ENCODE measurements around the gene MPDZ.

Gene MPDZ

GRCh38 chr9:13279284-13280141 lies at the start of gene MPDZ:
Gene MPDZ (minus strand): TSS chr9:13279692. CDS start chr9:13250315, 29,377 bp downstream.
- intact Hi-C loops (cut with DNase I): loop anchor here (10.0 kb wide), 2 partner anchors 65 to 135 kb away; no protein-coding TSS in a partner anchor
- DNase-seq: peak; percentile 47 to 96 (median 68)

GRCh38 chr9:13324988-13325387 lies 45.5 kb upstream of the MPDZ start:
- DNase-seq: no peak

DNA sequence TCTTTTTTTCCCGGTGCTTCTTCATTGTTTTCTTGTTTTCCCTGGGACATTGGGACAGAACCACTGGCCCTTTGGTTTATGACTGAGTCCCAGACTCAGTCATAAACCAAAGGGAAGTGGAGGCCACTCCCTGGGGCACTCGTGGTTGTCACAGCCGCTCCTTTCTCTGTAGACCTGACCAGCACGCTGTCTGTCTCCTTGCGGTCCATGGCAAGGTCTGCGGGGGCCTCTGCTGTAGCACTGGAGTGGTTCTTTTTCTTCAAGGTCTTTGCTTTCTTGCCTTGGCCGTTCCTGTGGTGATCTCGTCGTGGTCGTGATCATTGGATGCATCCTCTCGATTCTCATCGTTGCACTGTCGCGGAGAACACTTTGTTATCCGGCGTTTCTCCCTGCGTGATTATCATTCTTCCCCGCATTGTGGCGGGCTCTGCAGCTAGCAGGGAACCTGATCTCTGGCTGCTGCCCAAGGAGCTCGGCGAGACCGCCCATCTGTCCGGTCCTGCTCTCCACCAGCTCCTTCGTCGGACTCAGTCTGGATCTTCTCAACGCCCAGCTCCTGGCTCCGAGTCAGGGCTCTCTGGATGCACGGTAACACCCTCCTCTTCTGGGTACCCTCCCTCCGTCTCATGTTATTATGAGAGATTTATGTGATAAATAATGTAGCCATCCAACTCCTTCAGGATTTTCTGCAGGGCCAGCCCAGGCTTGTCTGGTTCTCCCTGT lies 43.5 kb upstream of the MPDZ start:
- DNase-seq: peak in 1 of 10 donors; percentile 48
- intact Hi-C loops (cut with DNase I): no loop called here

More at GRCh38 chr9:13324988-13325387, 45.5 kb upstream of the MPDZ start:
- intact Hi-C loops (cut with DNase I): no loop called here

DNA sequence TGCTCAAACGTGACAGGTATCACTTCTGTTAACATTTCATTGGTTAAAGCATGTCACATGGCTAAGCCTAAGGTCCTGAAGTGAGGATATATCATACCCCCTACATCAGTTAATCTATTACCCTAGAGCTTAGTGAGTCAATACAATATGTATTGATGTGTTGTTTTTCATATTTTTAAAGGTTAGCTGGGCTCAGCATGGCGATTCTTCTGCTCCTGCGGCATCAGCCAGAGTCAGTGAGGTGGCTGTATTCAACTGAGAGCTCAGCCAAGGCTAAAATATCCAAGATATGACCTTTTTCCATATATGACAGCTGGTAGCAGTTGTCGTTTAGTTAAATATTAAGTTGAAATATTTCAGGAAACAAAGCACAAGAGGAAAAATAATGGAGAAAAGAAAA lies 38.5 kb upstream of the MPDZ start:
- no peak for DNase-seq
- intact Hi-C loops (cut with DNase I): no loop called here

GRCh38 chr9:13296972-13297371 lies 17.5 kb upstream of the MPDZ start:
- DNase-seq: no peak
- intact Hi-C loops (cut with DNase I): no loop called here

DNA sequence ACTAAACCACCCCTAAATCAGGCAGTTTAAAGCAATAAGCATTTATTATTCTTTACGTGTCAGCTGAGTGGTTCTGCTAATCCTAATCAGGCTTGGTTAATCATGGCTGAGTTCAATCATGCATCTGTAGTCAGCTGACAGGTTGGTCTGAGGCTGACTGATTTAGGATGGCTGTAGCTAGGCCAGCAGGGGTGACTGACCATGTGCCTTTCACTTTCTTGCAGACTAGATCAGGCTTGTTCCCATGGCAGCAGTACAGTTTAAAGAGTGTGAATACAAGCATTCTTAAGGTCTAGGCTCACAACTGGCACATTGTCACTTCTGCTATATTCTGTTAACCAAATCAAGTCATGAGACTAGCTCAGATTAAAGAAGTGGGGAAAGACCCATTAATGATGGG lies 16.1 kb upstream of the MPDZ start:
- intact Hi-C loops (cut with DNase I): no loop called here
- DNase-seq: no peak

GRCh38 chr9:13292782-13293181 lies 13.3 kb upstream of the MPDZ start:
- DNase-seq: no peak
- intact Hi-C loops (cut with DNase I): no loop called here

- intact Hi-C loops (cut with DNase I): no loop called here
- DNase-seq: no peak
Observed at GRCh38 chr9:13292158-13292557, 12.7 kb upstream of the MPDZ start.

DNA sequence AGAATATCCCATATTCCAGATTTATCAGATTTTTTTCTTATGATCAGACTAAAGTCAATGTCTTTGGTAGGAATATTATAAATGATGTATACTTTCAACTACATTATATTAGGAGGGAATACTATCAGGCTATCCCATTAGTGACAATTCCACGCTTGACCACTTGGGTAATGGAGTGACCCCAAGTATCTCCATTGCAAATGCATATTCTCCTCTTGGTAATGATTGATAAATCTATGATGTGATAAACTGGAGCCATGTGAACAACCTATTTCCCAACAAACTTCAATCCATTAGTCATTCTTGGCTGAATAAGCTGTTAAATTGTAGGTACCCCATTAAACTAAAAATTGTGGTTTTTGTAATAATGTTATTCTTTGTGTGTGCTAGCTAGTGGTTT lies 12.2 kb upstream of the MPDZ start:
- intact Hi-C loops (cut with DNase I): no loop called here
- no peak for DNase-seq

- intact Hi-C loops (cut with DNase I): no loop called here
- DNase-seq: no peak
Observed at GRCh38 chr9:13284011-13284410, 4.5 kb upstream of the MPDZ start.

DNA sequence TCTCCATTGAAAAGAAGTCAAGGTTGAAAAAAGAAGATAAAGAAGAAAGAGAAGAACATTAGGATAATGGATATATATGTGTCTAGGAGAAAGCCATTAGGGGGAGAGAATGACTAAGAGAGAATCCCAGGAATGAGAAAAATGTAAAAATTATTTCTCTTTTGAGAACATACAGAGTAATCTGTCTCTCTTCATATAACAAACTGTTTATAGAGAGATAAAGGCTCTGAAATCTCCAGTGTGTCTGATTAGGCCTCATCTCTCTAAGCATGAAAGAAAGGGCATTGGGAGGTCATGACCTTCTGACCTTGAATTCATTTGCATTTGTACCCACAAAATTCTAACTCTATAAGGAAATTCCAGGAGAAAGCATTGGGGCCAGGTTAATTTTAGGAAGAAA lies 3.5 kb upstream of the MPDZ start:
- intact Hi-C loops (cut with DNase I): no loop called here
- DNase-seq: no peak

- no peak for DNase-seq
- intact Hi-C loops (cut with DNase I): no loop called here
Observed at GRCh38 chr9:13281356-13282016, 2.0 kb upstream of the MPDZ start.

DNA sequence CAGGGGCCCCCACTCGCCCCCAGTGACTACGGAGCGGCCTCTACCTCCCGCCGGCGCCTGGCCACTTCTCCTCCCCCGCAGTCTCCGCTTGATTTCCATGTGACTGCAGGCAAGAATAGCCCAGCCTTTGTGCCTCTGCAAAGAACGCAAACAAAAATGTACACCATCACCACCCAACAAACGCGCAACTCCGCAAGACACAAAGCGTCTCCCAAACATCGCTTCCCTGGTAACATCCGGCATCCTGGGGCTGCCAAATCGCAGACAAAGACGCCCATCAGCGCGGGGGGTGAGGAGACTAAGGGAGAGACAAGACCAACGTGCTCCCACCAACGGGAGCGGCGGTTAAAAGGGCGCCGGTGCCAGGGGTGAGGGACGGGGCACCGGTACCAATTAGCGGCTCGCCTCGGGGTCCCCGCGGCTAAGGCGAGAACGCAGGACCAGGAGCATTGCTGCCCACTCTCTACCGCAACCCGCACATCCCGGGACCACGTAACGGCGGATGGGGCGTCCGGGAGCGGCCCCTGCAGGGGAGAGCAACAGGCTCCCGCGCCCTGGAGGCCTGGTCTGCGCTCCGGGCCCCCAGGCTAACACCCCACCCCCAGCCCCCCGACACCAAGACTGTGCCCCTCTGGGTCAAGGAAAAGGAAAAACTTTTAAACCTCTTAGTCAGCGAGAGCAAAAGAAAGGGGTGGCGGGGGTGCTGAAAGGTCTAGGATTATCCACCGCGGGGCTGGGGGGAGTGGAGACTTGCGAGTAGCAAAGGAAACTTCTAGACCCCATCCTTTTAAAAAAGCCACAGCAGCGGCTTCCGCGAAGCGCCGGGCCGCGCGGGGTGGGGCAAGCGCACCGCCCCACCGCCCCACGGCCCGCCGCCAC lies 885 bp downstream of the MPDZ start:
- DNase-seq: peak; percentile 56 to 95 (median 69)
- intact Hi-C loops (cut with DNase I): loop anchor here (10.0 kb wide), 2 partner anchors 64 to 134 kb away; no protein-coding TSS in a partner anchor

GRCh38 chr9:13278023-13278367 lies 1.5 kb downstream of the MPDZ start:
- intact Hi-C loops (cut with DNase I): loop anchor here (10.0 kb wide), 2 partner anchors 63 to 133 kb away; no protein-coding TSS in a partner anchor
- no peak for DNase-seq

DNA sequence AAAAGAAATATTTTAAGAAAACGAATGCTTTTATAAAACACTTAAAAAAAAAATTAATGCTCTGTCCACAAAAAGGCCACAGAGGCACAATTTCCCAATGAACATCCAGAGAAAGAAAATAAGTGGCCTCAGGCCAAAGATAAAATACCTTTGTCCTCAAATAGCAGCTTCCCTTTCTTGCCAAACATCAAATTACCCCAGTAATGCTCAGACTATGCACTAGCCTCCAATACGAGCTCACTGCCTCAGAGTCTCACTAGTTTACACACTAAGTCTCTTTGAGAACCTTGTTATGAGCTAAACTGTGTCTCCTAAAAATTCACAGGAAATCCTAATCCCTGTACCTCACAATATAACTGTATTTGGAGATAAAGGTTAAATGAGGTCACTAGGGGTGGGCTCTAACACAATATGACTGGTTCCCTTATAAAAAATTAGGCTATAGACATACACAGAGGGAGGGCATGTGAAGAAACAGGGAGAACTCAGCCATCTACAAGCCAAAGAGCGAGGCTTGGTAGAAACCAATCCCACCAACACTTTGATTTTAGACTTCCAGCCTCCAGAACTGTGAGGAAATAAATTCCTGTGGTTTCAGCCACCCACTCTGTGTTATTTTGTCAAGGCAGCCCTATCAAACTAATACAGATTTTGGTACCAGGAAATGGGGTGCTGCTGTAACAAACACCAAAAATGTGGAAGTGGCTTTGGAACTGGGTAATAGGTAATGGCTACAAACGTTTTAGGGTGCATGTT lies 4.4 kb downstream of the MPDZ start:
- intact Hi-C loops (cut with DNase I): loop anchor here (10.0 kb wide), 2 partner anchors 60 to 130 kb away; no protein-coding TSS in a partner anchor
- DNase-seq: no peak

DNA sequence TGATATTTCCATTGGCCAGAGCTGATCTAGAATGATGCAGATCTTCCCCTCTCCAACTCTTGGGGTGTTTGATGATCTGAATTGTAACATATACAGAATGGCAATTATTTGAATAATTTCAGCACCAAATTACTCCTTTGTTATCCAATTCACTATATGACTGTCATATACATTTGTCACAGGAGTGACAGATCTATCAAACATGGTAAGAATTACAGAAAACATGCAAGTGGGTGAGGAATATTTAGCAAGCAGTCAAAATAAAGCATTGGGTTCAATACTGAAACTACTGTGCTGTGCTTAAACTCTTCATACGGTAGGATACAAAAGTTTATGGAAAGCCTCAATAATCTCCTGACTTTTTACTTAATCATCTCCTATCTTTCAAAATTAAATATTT lies 8.8 kb downstream of the MPDZ start:
- no peak for DNase-seq
- intact Hi-C loops (cut with DNase I): loop anchor here (10.0 kb wide), 2 partner anchors 56 to 126 kb away; no protein-coding TSS in a partner anchor

- intact Hi-C loops (cut with DNase I): loop anchor here (10.0 kb wide), 2 partner anchors 55 to 125 kb away; no protein-coding TSS in a partner anchor
- DNase-seq: no peak
Observed at GRCh38 chr9:13269589-13270452, 9.7 kb downstream of the MPDZ start.

DNA sequence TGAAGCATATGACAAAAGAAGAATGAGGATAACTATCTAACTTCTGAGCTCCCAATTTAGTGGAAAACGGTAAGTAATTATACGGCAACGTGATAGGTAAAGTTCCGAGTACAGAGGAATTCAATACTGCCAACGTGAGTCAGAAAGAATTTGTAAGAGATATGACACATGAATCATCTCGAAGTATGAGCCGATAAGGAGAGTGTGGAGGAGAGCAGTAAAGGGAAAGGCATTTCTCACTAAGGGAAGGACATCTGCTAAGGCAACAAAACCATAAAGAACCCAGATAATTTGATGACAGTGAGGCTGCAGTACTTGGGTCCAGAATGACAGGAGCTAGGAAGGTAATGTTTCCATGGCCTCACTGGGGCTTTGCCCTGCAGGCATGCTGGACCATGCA lies 11.0 kb downstream of the MPDZ start:
- intact Hi-C loops (cut with DNase I): no loop called here

More for the DNA sequence above, 11.0 kb downstream of the MPDZ start:
- DNase-seq: no peak
